ENCODE measurements around the gene SHC3.

GRCh38 chr9:88984543-88984883 is 194.1 kb downstream of the SHC3 start:
- TF ChIP-seq, protein P1, sequence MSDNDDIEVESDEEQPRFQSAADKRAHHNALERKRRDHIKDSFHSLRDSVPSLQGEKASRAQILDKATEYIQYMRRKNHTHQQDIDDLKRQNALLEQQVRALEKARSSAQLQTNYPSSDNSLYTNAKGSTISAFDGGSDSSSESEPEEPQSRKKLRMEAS (IDR thresholded peaks at IDR 0.05) = no peak
- no peak for TF ChIP-seq TAF1 (IDR thresholded peaks at IDR 0.05; ENCODE audit: low read depth)
- no peak for TF ChIP-seq EGR1 (IDR thresholded peaks at IDR 0.05)
- no peak for TF ChIP-seq EP300 (IDR thresholded peaks at IDR 0.05; ENCODE audit: borderline replicate concordance)
- TF ChIP-seq FOXM1 (IDR thresholded peaks at IDR 0.05; ENCODE audit: borderline replicate concordance, low read depth) = no peak
- TF ChIP-seq YY1 (IDR thresholded peaks at IDR 0.05; ENCODE audit: low read depth) = no peak
- TF ChIP-seq RAD21 (IDR thresholded peaks at IDR 0.05; ENCODE audit: low read depth) = no peak
- TF ChIP-seq TEAD4 (IDR thresholded peaks at IDR 0.05) = no peak
- TF ChIP-seq USF1 (IDR thresholded peaks at IDR 0.05) = no peak
- no peak for TF ChIP-seq CEBPB (IDR thresholded peaks at IDR 0.05)
- TF ChIP-seq ZBTB7A (IDR thresholded peaks at IDR 0.05; ENCODE audit: low read depth) = no peak
- TF ChIP-seq CREB1 (IDR thresholded peaks at IDR 0.05; ENCODE audit: low read depth) = no peak
- TF ChIP-seq, protein P2, sequence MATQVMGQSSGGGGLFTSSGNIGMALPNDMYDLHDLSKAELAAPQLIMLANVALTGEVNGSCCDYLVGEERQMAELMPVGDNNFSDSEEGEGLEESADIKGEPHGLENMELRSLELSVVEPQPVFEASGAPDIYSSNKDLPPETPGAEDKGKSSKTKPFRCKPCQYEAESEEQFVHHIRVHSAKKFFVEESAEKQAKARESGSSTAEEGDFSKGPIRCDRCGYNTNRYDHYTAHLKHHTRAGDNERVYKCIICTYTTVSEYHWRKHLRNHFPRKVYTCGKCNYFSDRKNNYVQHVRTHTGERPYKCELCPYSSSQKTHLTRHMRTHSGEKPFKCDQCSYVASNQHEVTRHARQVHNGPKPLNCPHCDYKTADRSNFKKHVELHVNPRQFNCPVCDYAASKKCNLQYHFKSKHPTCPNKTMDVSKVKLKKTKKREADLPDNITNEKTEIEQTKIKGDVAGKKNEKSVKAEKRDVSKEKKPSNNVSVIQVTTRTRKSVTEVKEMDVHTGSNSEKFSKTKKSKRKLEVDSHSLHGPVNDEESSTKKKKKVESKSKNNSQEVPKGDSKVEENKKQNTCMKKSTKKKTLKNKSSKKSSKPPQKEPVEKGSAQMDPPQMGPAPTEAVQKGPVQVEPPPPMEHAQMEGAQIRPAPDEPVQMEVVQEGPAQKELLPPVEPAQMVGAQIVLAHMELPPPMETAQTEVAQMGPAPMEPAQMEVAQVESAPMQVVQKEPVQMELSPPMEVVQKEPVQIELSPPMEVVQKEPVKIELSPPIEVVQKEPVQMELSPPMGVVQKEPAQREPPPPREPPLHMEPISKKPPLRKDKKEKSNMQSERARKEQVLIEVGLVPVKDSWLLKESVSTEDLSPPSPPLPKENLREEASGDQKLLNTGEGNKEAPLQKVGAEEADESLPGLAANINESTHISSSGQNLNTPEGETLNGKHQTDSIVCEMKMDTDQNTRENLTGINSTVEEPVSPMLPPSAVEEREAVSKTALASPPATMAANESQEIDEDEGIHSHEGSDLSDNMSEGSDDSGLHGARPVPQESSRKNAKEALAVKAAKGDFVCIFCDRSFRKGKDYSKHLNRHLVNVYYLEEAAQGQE (IDR thresholded peaks at IDR 0.05; ENCODE audit: low read depth) = no peak
- TF ChIP-seq TCF12 (IDR thresholded peaks at IDR 0.05; ENCODE audit: low read depth) = no peak

Measured in Ishikawa (cell line).